Measurements from ENCODE around the gene ESYT1. TPM values are rescaled to one million over a fixed set of nuclear protein-coding genes. Genes with fewer than 3 reads are reported as not detected.

The ESYT1 gene
- 10 to 100 TPM; 71.0 to 84.0 (median 79.2) TPM for polyA plus RNA-seq (ENCODE audit: insufficient read length in 4 of 4)

- peak; percentile 96 to 100 (median 99) for DNase-seq (ENCODE audit: low read depth in 4 of 4, low spot score in 3 of 4)
Measured at GRCh38 chr12:56127888-56128669, at the start of gene ESYT1. ESYT1 (plus strand) TSS chr12:56128267; CDS start chr12:56128320, 53 bp downstream.

- no peak for DNase-seq (ENCODE audit: low read depth in 4 of 4, low spot score in 3 of 4)
Measured at GRCh38 chr12:56078427-56078826, 49.6 kb upstream of the ESYT1 start.

GRCh38 chr12:56078931-56079722 is 48.9 kb upstream of the ESYT1 start:
- peak in 3 of 4 donors; percentile 62 to 71 (median 64) for DNase-seq (ENCODE audit: low read depth in 4 of 4, low spot score in 3 of 4)

GRCh38 chr12:56079723-56080555 is 48.1 kb upstream of the ESYT1 start, which contains the start of gene ERBB3:
ERBB3 (plus strand) TSS chr12:56080165; CDS start chr12:56080301, 136 bp downstream.
- DNase-seq (ENCODE audit: low read depth in 4 of 4, low spot score in 3 of 4) = peak in 3 of 4 donors; percentile 57 to 75 (median 63)

- DNase-seq (ENCODE audit: low read depth in 4 of 4, low spot score in 3 of 4) = no peak
Measured at GRCh38 chr12:56080556-56081138, 47.4 kb upstream of the ESYT1 start.

GRCh38 chr12:56081393-56082347 is 46.4 kb upstream of the ESYT1 start:
- DNase-seq (ENCODE audit: low read depth in 4 of 4, low spot score in 3 of 4) = no peak

GRCh38 chr12:56082382-56082781 is 45.7 kb upstream of the ESYT1 start:
- DNase-seq (ENCODE audit: low read depth in 4 of 4, low spot score in 3 of 4) = no peak

GRCh38 chr12:56082967-56083366 is 45.1 kb upstream of the ESYT1 start:
- DNase-seq (ENCODE audit: low read depth in 4 of 4, low spot score in 3 of 4) = no peak

GRCh38 chr12:56084958-56085543 is 43.0 kb upstream of the ESYT1 start:
- DNase-seq (ENCODE audit: low read depth in 4 of 4, low spot score in 3 of 4) = no peak

- DNase-seq (ENCODE audit: low read depth in 4 of 4, low spot score in 3 of 4) = no peak
Measured at GRCh38 chr12:56086096-56086495, 42.0 kb upstream of the ESYT1 start.

- no peak for DNase-seq (ENCODE audit: low read depth in 4 of 4, low spot score in 3 of 4)
Measured at GRCh38 chr12:56086608-56087007, 41.5 kb upstream of the ESYT1 start.

GRCh38 chr12:56087220-56087619 is 40.8 kb upstream of the ESYT1 start:
- no peak for DNase-seq (ENCODE audit: low read depth in 4 of 4, low spot score in 3 of 4)

GRCh38 chr12:56097738-56098137 is 30.3 kb upstream of the ESYT1 start:
- DNase-seq (ENCODE audit: low read depth in 4 of 4, low spot score in 3 of 4) = no peak

GRCh38 chr12:56098592-56098991 is 29.5 kb upstream of the ESYT1 start:
- no peak for DNase-seq (ENCODE audit: low read depth in 4 of 4, low spot score in 3 of 4)

- DNase-seq (ENCODE audit: low read depth in 4 of 4, low spot score in 3 of 4) = no peak
Measured at GRCh38 chr12:56099787-56100186, 28.3 kb upstream of the ESYT1 start.

GRCh38 chr12:56101045-56101444 is 27.0 kb upstream of the ESYT1 start:
- DNase-seq (ENCODE audit: low read depth in 4 of 4, low spot score in 3 of 4) = no peak

GRCh38 chr12:56102683-56103065 is 25.4 kb upstream of the ESYT1 start:
- no peak for DNase-seq (ENCODE audit: low read depth in 4 of 4, low spot score in 3 of 4)

GRCh38 chr12:56103066-56103711 is 24.9 kb upstream of the ESYT1 start:
- DNase-seq (ENCODE audit: low read depth in 4 of 4, low spot score in 3 of 4) = no peak

- DNase-seq (ENCODE audit: low read depth in 4 of 4, low spot score in 3 of 4) = no peak
Measured at GRCh38 chr12:56103823-56104108, 24.3 kb upstream of the ESYT1 start.

Data from right renal pelvis (tissue), 4 donors.